ENCODE data around the gene EPHA2. TPM values are rescaled to one million over a fixed set of nuclear protein-coding genes. Genes with fewer than 3 reads are reported as not detected.
"Not testable (repeated sequence)": the region's sequence is repeated elsewhere in the genome, so short reads cannot be mapped to it uniquely, and the experiment has no call there.

Gene EPHA2
- total RNA-seq, 1 donor from 2014 or later, result 62.2 TPM

GRCh38 chr1:16119504-16119903 is 36.4 kb downstream of the EPHA2 start:
- DNase-seq, result no peak

GRCh38 chr1:16118706-16119105 is 37.2 kb downstream of the EPHA2 start:
- DNase-seq, result no peak

GRCh38 chr1:16117936-16118335 is 37.9 kb downstream of the EPHA2 start:
- no peak for DNase-seq

- DNase-seq, result no peak
Observed at GRCh38 chr1:16117369-16117768, 38.5 kb downstream of the EPHA2 start.

GRCh38 chr1:16116625-16117024 is 39.2 kb downstream of the EPHA2 start:
- DNase-seq, result no peak

GRCh38 chr1:16116002-16116401 is 39.9 kb downstream of the EPHA2 start:
- DNase-seq, result no peak

GRCh38 chr1:16115468-16115983 is 40.3 kb downstream of the EPHA2 start:
- no peak for DNase-seq

GRCh38 chr1:16114527-16115467 is 41.1 kb downstream of the EPHA2 start:
- peak; percentile 69 for DNase-seq

- DNase-seq, result peak; percentile 41
Observed at GRCh38 chr1:16112596-16113555, 43.0 kb downstream of the EPHA2 start.

- DNase-seq, result peak; percentile 29
Observed at GRCh38 chr1:16111771-16112595, 43.9 kb downstream of the EPHA2 start.

- no peak for DNase-seq
Observed at GRCh38 chr1:16110884-16111283, 45.0 kb downstream of the EPHA2 start.

- DNase-seq, result no peak
Observed at GRCh38 chr1:16110456-16110855, 45.4 kb downstream of the EPHA2 start.

GRCh38 chr1:16109571-16109970 is 46.3 kb downstream of the EPHA2 start:
- DNase-seq, result no peak

GRCh38 chr1:16107039-16107438 is 48.8 kb downstream of the EPHA2 start:
- DNase-seq, result not testable (repeated sequence)

- DNase-seq, result no peak
Observed at GRCh38 chr1:16101623-16102022, 54.2 kb downstream of the EPHA2 start.

GRCh38 chr1:16099412-16099811 is 56.5 kb downstream of the EPHA2 start:
- DNase-seq, result no peak

GRCh38 chr1:16095447-16095846 is 60.4 kb downstream of the EPHA2 start:
- no peak for DNase-seq

GRCh38 chr1:16094453-16095158 is 61.3 kb downstream of the EPHA2 start:
- no peak for DNase-seq

- DNase-seq, result no peak
Observed at GRCh38 chr1:16093611-16094010, 62.3 kb downstream of the EPHA2 start.

GRCh38 chr1:16092923-16093511 is 62.9 kb downstream of the EPHA2 start:
- no peak for DNase-seq
